HG03045 (cell line): Measurements from ENCODE around the gene PAK6.

Experiments
- ATAC-seq: cut with Tn5 transposase; IDR thresholded peaks from one replicate; pipeline ENCODE4 v1.9.1; 2021; ENCODE audit warnings: mild to moderate bottlenecking, moderate library complexity; ENCODE audit not compliant: unreplicated experiment

The PAK6 gene

GRCh38 chr15:40238532-40239403, at the start of gene PAK6:
PAK6 (plus strand) TSS chr15:40239063; CDS start chr15:40264786, 25,723 bp downstream.
- ATAC-seq: no peak

DNA sequence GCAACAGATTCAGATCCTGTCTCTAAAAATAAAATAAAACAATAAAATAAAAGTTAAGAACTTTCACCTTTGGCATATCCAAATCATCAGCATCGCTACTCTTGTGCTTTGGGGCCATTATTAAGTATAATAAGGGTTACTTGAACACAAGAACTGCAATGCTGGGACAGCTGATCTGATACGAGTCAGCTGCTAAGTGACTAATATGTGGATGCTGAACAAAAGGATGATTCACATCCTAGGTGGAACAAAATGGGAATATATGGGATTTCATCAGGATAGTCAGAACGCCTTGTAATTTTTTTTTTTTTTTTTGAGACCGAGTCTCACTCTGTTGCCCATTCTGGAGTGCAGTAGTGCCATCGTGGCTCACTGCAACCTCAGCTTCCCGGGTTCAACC, 48.3 kb upstream of the PAK6 start:
- no peak for ATAC-seq

GRCh38 chr15:40192942-40193341, 45.9 kb upstream of the PAK6 start:
- ATAC-seq: no peak

DNA sequence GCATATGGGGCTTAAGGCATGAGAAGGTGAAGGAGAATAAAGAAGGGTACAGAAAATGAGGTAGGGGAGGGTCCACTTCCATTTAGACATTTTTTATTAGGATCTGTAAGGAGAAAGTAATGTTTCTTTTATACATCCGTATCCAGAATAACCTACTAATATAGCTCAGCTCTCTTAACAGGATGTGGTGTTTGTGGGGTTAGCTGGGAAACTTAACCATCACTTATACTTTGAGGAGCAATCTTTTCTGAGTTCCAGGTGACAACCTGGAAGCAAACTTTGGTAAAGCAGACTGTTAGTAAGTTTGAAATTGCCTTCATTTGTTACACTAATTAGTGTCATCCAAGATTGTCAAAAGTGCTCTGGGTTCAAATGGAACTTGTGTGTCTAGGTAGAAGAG, 41.4 kb upstream of the PAK6 start:
- no peak for ATAC-seq

DNA sequence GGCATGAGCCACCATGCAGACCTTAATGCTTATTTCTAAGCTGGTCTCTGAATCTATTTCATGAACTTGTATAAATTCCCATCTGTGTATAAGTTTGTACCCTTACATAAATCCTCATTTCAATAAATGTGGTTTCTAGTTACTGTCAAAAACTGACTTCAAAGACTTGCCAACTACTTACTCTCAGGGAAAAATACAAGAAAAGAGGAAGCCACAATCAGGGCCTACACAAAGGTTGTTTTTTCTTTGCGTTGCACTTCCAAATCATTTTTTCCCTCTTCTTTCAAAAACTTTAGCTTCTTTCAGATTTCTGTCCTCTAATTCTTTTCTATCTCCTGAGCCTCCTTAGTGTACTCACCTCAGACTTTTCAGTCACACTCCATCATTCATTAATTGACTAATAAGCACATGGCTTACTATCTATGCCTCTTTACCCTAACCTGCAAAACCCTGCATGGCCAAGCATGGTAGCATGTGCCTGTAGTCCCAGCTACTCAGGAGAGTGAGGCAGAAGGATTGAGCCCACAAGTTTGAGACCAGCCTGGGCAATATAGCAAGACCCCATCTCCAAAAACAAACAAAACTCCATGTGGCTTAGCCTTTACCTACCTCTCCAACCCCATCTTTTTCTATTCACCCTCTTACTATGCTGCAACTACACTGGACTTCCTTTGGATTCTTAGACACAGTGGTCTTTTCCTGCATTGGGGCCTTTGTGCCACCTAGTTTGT, 40.3 kb upstream of the PAK6 start:
- ATAC-seq: no peak

- no peak for ATAC-seq
Measured at GRCh38 chr15:40204100-40204499, 34.8 kb upstream of the PAK6 start.

DNA sequence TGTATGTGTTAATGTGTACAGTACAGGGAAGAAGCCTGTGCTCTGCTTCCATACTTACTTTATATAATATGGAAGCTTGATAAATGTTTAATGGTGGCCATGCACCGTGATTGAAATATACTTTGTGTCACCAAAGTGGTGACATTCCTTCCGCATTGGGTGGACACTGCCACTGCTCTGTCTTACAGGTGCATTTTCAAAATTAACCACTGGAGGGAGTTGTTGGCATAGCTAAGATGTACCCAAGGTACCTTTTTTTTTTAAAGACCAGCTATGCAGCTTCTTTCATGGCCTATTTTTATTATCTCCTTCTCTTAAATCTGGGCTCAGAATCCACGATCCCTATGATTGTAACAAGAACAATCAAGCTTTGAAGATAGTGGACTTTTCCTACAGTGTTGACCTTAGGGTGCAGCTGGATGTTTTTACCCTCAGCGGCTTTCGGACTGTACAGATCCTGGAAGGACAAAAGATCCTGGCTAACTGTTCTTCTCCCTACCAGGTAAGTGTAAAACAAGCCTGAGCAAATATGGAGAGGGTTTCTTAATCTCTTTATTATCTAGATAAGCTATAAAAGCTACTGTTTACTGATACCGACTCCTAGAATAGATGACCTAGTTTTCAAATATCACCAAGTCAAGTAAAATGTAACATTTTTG, 21.6 kb upstream of the PAK6 start:
- ATAC-seq: peak; percentile 52

DNA sequence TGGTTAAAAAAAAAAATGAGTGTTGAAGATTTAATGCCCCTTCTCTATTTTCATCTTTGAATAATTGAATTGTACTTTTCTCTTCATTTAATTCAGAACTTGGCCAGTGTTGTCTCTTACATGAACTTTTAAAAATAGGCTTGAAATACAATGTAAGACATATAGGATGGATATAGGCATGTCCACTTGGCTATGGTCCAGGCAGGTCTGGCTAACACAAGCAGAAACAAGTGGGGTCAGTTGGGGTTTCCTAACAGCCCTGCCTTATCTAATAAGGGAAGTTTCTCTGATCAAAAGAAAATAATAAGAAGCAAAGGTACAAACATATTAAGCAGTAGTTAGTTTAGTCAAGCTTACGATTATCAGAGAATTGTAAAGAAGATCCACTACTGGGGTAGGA, 19.1 kb upstream of the PAK6 start:
- ATAC-seq: no peak

GRCh38 chr15:40222131-40222530, 16.7 kb upstream of the PAK6 start:
- no peak for ATAC-seq

- ATAC-seq: no peak
Measured at GRCh38 chr15:40226736-40227135, 12.1 kb upstream of the PAK6 start.

DNA sequence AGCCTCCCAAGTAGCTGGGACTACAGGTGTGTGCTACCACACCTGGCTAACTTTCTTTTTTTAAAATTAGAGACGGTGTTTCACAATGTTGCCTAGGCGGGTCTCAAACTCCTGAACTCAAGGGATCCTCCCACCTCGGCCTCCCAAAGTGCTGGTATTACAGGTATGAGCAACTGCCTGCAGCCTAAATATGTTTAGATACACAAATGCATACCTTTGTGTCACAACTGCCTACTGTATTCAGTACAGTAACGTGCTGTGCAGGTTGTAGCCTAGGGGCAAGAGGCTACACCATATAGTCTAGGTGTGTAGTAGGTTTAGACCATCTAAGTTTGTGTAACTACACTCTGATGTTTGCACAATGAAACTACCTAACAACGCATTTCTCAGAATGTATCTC, 9.5 kb upstream of the PAK6 start:
- no peak for ATAC-seq

- no peak for ATAC-seq
Measured at GRCh38 chr15:40229956-40230355, 8.9 kb upstream of the PAK6 start.

DNA sequence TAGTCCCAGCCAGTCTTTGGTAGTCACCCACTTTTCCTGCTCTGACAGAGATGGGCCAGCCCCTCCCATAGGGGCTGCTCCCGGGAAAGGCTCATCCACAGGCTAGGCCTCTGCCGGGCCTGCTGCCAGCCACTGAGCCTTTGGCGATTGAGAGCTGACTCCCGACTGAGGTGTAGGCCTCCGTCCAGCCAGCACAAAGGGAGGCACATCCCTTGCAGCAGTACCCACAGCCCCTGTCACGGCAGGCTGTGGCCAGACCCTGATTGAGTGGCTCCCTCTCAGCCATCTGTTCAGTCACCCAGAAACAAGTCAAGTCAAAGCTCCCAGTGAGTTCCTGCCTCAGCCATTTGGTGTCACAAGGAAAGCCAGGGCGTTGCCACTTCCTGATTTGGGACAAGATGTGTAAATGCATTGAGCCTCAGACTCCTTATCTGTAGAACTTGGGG, 6.2 kb upstream of the PAK6 start:
- no peak for ATAC-seq

- no peak for ATAC-seq
Measured at GRCh38 chr15:40233727-40234577, 4.9 kb upstream of the PAK6 start.

GRCh38 chr15:40234783-40235182, 4.1 kb upstream of the PAK6 start:
- no peak for ATAC-seq

GRCh38 chr15:40235201-40235885, 3.5 kb upstream of the PAK6 start:
- no peak for ATAC-seq

GRCh38 chr15:40239404-40239692, 485 bp downstream of the PAK6 start:
- no peak for ATAC-seq

DNA sequence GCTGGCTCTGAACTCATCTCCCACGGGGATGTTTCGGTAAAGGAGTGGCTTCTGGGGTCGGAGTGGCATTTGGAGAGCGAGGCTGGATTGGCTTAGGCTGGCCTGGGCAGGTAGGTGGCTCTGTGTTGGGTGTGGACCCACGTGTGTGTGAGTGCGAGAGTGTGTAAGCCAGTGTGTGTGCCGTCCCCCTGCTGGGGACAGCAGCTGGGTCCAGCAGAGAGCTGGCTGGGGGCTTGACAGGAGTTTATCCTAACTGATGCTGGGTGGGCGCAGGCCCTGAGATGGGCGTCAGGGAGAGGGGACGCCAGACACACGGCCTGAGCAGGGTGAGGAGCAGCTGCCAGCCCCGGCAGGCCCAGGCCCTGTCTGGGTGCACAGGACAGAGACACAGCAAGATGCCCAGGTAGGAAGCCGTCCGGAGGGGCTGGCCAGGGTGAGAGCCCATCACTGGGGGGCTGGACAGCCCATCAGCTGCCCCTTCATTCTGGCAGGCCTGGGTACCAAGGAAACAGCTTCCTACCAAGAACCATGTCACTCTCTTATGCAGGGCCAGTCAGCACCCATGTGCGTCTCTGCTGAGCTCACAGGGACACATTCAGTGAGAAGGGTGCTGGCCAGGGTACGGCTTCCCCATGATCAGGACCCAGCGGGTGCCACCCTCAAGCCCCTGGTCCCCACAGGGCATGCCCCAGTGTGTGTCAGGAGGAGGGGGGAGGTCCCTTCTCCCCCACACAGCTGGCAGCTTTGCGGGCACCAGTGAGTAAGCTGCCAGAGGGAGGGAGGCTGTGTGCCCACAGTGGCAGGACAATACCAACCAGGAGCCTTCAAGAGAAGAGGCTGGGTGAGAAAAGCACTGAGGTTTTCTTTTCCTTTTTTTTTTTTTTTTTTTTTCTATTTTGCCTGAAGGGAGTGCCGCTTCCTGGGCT, 1.1 kb downstream of the PAK6 start:
- no peak for ATAC-seq

DNA sequence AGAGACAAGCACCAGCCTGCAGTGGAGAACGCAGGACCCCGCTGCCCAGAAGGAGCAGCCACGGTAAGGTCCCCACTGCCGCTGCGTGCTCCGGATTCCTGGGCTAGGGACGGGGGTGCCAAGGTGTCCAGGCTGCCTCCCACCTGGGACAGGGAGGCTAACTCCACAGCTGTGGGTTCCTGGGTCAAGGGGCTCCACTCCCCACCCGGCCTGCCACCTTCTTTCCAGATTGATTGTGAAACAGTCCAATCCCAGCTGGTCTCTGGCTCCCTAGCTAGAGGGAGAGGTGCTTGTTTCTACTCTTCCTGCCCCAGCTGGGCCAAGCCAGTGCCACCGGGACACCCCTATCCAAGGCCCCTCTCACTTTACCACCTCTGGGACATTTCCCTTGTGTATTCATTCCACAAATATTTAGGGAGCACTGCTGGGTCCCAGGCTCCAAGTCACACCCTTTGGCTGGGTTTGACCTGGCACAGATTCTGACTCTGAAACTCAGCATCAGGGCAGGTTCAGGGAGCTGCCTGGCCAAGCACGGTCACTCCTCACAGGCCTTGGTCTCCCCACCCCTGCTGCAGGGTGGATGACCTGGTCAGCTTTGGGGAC, 1.9 kb downstream of the PAK6 start:
- no peak for ATAC-seq
